NCI-H2107 treated with DMSO at 0.1 percent for 48 hours (cell line): ENCODE measurements around the gene PIP4K2B.
"Not testable (repeated sequence)": the region's sequence is repeated elsewhere in the genome, so short reads cannot be mapped to it uniquely, and the experiment has no call there.

ENCODE experiments used
- DNase-seq: peaks from one replicate; lab custom pipeline; 2025; ENCODE audit not compliant: unreplicated experiment; lab: John Stamatoyannopoulos, UW

The PIP4K2B gene

DNA sequence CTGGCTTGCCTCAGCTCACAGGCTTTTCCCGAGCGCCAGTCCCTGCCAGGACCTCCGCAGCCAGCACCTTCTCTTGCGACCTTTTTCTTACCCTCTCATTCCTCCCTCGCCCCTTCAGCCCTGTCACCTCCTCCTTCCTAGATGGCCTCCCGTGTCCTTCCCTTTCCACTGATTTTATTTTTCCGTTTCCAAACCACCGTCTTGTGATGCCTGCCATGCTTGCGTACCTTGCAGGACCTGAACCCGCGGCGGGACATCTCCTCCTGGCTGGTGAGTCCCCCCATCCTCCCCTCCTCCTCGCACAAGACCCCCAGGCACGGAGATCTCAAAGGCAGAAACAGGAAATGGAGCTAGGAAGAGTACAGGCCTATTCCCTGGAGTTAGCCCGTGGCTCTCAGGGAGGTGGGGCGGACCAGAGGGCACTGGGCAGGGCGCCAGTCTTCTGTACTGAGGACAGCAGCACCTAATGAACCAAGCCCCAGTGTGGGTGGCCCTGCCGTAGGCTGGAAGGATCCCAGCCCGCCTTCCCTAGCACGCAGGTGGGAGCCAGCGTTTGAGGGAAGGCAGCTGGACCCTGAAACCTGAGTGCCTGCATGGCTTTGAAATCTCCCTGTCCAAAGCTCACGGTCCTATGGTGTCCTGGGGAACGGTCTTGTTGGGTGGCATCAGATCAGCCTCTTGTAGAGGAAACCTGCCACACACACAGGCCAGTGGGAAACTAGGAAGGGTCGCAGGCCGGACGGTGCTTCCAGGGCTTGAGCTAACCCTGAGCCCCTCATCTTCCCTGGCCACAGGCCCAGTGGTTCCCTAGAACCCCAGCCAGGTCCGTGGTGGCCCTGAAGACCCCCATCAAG, 68.6 kb downstream of the PIP4K2B start:
- no peak for DNase-seq

DNA sequence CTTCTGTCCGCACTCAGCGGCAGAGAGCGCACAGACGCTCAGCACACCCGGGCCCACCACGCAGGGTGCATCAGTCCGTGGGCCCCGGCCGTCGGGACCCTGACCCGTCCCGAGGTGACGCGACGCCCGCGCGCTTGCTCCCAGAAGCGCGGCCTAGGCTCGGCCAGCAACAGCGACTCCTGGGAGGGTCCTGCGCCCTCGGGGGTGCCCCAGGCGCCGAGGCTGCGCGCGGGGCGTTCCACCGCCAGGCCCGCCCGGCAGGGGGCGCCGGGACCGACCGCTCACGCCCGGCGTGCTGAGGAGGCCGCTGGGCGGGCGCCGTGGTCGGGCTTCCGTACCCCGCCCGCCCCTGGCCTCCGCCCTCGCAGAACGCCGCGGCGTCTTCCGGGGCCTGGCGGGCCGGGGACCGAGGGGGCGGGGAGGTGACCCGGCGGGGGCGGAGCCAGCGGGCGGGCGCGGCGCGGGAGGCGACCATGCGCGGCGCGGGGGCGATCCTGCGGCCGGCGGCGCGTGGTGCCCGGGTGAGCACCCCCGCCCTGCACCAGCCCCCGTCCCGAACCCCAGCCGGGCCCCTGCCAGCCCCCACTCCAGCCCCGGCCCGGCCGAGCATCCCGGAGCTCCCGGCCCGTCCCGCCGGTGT, 69.3 kb downstream of the PIP4K2B start, which contains the start of gene CISD3:
Gene CISD3 (plus strand): TSS at position 456 of the 640 bp plus-strand sequence. CDS start 18 bp downstream, at position 474.
- DNase-seq = peak; percentile 31

DNA sequence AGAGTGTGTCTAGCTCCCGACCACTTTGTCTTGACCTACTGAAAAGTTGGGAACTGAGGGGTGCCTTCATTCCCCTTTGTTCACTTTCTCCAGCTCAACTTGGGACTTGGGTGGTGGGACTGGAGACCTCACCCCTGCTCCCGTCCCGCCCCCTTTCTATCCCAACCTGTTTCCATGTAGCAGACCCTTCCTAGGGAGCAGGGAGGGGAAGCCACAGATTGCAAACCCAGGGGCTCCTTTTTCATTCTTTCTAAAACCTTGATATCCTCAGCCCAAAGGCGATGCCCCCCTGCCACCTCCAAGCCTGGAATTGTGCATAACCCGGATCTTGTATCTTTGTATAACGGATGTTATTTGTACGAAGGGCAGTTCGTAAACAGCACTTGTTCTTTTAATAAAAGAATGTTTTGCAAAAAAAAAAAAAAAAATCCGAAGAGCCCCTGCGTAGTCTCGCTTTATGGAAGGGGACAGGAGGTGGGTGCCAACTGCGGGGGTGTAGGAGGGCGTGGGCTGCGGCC, 69.9 kb downstream of the PIP4K2B start:
- DNase-seq = no peak

DNA sequence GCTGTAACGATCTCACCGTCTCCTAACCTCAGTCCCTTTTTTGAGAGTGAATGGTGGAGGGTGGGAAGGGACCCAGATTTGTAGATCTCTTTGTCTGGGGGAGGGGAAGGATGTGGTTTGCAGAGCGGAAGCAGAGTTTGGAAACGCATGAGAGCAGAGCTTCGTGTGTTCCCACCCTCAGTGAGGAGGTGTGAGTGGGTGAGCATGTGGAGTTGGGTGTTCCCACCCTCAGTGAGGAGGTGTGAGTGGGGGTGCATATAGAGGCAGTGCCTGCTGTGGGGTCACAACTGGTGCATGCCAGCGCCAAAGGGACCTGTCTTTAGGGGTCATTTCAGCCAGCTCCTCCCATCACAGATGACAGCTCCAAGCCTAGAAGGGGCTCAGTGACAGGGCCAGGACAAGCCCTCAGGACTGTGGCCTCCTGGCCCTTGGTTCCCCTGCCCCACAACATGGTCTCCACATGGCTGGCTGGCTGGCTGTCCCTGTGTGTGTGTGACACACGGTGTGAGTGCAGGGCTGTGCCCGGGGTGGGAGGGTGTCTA, 71.0 kb downstream of the PIP4K2B start:
- DNase-seq = no peak

DNA sequence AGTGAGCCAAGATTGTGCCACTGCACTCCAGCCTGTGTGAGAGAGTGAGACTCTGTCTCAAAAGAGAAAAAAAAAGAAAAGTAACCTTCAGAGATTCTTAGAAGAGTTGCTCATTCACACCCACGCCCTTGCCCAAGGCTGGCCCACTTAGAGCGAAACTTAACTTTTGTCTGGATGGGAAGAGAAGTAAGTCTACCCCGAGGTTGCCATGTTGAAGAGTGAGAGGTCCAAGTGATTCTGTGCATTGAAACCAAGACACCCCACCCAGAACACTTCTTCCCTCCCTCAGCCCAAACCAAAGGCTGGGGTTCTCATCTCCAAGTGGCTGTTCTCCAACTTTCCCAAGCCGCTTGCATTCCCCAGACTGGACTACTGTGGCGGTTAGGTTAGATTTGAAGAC, 71.6 kb downstream of the PIP4K2B start:
- DNase-seq = no peak

DNA sequence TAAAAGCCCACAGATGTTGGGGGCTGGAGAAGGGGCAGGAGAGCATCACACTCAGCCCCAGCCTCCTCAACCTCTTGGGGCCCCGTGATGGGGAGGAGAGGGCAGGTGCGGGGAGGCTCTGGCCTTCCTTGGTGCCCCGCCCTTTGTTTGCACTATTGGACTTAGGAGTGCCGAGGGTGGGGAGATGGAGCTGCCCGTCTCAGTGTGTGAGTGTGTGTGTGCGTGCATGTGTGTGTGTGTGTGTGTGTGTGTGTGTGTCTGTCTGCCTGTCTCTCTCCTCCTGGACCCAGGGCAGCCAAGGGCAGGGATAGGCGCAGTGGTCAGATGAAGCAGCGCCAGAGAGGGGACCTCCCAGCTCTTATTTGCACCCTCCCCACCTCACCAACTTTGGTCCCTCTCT, 73.2 kb downstream of the PIP4K2B start:
- not testable (repeated sequence) for DNase-seq

DNA sequence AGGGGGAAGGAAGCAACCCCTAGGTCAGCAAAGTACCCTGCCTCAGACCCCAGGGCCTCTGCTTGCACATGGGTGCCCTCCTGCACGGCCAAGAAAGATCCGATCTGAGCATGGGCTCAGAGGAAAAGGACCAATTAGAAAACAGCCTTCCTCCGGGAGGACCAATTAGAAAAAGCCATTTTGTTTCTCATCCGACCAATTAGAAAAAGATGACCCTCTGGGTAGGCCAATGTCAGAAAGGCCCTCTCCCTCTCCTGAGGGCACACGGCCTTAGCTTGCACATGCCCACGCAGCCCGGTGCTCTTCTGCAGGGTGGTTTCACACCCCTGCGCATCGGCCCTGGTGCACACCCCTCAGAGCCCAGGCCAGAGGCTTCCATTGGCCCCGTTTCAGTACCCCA, 74.3 kb downstream of the PIP4K2B start:
- no peak for DNase-seq

DNA sequence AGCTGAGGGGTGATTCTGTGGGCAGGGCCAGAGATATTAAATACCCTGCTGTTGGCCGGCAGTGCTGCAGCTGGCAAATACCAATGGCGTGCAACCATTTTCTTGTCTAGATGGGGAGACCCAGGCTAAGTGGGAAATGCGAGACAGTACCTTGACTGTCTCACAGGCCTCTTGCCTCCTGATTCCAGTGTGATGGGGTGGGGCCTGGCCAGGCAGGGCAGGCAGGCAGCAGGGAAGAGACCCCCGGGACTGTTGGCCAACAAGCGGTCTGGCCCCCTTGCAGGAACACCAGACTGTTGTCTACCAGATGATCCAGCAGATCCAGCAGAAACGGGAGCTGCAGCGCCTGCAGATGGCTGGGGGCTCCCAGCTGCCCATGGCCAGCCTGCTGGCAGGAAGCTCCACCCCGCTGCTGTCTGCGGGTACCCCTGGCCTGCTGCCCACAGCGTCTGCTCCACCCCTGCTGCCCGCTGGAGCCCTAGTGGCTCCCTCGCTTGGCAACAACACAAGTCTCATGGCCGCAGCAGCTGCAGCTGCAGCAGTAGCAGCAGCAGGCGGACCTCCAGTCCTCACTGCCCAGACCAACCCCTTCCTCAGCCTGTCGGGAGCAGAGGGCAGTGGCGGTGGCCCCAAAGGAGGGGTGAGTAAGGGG, 74.9 kb downstream of the PIP4K2B start:
- DNase-seq = peak; percentile 77

DNA sequence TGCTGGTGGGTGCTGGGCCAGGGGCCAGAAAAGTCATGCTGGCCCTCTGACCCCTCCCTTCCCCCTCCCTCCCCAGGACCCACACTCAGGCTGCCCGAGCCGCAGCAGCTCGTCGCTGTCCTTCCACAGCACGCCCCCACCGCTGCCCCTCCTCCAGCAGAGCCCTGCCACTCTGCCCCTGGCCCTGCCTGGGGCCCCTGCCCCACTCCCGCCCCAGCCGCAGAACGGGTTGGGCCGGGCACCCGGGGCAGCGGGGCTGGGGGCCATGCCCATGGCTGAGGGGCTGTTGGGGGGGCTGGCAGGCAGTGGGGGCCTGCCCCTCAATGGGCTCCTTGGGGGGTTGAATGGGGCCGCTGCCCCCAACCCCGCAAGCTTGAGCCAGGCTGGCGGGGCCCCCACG, 77.6 kb downstream of the PIP4K2B start:
- DNase-seq = no peak

DNA sequence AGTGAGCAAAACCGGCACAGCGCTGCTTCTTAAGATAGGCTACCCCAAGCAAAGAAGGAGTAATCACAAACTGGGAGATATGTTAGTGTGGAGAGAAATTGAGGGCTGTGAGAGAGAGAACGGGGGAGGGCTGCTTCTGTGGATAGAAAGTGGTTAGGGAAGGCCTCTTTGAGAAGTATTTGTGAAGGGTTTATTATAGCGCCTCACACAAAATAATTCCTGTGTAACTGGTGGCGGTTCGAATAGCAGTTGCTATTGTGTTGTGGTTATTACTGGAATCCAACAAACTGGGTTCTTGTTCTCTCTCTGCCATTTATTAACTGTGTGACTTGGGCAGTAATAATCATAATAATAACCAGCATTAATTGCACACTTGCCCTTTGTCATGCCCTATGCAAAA, 78.4 kb downstream of the PIP4K2B start:
- no peak for DNase-seq

DNA sequence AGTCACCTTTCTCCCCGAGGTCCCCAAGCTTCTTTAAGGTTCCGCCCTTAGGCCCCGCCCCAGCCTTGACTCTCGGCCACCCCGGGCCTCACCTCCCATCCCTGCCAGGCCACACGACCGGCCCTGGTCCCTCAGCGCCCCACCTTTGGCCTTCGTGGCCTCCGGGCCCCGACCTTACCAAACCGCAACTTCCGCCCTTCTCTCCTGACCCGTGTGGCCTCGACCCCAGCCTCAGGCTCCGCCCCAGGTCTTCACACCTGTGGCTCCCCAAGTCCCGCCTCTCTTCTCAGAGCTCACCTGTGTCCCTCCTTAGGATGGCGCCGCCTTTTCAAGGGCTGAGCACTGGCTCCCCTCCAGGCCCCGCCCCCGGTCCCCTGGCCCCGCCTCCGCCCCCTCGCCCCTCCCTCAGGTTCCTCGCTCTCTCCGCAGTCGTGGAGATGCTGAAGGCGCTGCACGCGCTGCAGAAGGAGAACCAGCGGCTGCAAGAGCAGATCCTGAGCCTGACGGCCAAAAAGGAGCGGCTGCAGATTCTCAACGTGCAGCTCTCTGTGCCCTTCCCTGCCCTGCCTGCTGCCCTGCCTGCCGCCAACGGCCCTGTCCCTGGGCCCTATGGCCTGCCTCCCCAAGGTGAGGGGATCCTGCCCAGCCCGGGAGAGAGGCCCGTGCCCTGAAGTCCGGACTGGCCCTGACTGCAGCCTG, 79.3 kb downstream of the PIP4K2B start:
- no peak for DNase-seq

DNA sequence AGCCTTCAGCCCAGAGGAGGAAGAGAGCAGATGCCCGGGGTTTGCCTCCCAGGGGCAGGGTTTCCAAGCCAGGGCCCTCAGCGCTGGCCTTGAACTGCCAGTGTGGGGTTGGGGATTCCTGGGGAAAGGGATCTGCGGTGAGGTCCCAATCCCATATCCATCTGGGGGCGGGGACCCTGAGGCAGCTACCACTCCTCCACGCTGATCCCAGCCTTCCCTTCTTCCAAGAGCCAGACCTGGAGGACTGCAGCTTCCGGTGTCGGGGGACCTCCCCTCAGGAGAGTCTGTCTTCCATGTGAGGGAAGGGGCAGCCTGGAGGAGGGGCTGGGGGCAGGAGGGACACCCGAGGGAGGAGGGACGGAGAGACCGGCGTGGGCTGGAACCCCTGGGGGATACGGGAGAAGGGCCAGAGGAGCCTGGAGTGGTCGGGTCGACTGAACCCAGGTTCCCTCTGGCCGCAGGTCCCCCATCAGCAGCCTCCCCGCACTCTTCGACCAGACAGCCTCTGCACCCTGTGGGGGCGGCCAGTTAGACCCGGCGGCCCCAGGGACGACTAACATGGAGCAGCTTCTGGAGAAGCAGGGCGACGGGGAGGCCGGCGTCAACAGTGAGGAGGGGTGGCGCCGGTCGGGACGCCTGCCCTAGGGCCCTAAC, 79.9 kb downstream of the PIP4K2B start:
- DNase-seq = no peak

DNA sequence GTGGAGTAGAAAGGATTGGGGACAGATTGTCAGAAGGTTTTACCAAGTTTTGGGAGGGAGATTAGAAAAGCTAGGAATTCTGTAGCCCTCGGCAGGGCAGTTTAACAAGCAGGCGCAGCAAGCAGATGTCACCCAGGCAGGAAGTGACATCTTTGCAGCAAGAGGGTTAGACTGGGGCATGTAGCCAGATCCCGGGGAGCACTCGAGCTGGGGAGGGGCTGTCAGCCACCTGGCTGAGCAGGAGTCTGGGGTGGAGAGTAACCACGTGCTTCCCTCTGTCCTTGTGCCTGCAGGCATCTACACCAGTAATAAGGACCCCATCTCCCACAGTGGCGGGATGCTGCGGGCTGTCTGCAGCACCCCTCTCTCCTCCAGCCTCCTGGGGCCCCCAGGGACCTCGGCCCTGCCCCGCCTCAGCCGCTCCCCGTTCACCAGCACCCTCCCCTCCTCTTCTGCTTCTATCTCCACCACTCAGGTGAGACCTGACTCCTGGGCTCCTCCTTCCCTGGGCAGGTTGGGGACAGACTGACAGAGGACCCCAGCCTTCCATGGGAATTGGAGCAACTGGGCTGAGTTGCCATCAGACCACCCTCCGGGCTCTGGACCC, 82.1 kb downstream of the PIP4K2B start:
- DNase-seq = no peak

DNA sequence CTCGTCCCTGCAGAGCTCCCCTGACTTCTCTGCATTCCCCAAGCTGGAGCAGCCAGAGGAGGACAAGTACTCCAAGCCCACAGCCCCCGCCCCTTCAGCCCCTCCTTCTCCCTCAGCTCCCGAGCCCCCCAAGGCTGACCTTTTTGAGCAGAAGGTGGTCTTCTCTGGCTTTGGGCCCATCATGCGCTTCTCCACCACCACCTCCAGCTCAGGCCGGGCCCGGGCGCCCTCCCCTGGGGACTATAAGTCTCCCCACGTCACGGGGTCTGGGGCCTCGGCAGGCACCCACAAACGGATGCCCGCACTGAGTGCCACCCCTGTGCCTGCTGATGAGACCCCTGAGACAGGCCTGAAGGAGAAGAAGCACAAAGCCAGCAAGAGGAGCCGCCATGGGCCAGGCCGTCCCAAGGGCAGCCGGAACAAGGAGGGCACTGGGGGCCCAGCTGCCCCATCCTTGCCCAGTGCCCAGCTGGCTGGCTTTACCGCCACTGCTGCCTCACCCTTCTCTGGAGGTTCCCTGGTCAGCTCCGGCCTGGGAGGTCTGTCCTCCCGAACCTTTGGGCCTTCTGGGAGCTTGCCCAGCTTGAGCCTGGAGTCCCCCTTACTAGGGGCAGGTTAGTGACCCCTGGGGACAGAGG, 82.9 kb downstream of the PIP4K2B start:
- no peak for DNase-seq
